Tibial nerve (tissue), 4 donors: ENCODE results near the gene UNKL. TPM values are rescaled to one million over a fixed set of nuclear protein-coding genes. Genes with fewer than 3 reads are reported as not detected.

Experiments used
- DNase-seq, 2 donors: peaks; one replicate each; pipeline ENCODE4 v3.0.0-alpha.2; 2019; ENCODE audit warnings: low spot score in 2 of 2
- H3K27ac ChIP-seq, 4 donors: fragments of 200-600 bp; sonication (generic) in 3 of 4; one replicate each; pipeline ENCODE4 v1.5.1; 2017 to 2019; ENCODE audit warnings: mild to moderate bottlenecking in 1 of 4
- H3K27me3 ChIP-seq, 2 donors: fragments of 200-600 bp; sonication (generic) in 1 of 2; one replicate each; pipeline versions ENCODE4 v1.5.1 to v1.6.0; 2017 to 2019
- H3K36me3 ChIP-seq, 3 donors: fragments of 200-600 bp; sonication (generic); one replicate each; pipeline ENCODE4 v1.5.1; 2018 to 2019
- H3K4me1 ChIP-seq, 4 donors: fragments of 200-600 bp; sonication (generic) in 3 of 4; one replicate each; pipeline ENCODE4 v1.5.1; 2017 to 2019
- H3K4me3 ChIP-seq, 4 donors: fragments of 200-600 bp; sonication (generic) in 3 of 4; one replicate each; pipeline ENCODE4 v1.5.1; 2017 to 2019; ENCODE audit warnings: mild to moderate bottlenecking in 1 of 4, moderate library complexity in 1 of 4
- H3K9me3 ChIP-seq, 4 donors: fragments of 200-600 bp; sonication (generic) in 3 of 4; one replicate each; pipeline ENCODE4 v1.5.1; 2017 to 2019
- EP300 ChIP-seq, 2 donors: sonication (generic); formaldehyde crosslinking; IDR thresholded peaks; one replicate each; pipeline ENCODE4 v1.6.1; 2017; ENCODE audit warnings: antibody characterized with exemption in 2 of 2, mild to moderate bottlenecking in 1 of 2
- POLR2A ChIP-seq, 2 donors: fragments of 450-650 bp; IDR thresholded peaks; one replicate each; pipeline ENCODE4 v1.6.1; 2017; ENCODE audit warnings: antibody characterized with exemption in 2 of 2, mild to moderate bottlenecking in 2 of 2, moderate library complexity in 2 of 2
- WGBS, 2 donors: methylation state at CpG; one replicate each; pipeline ENCODE4 v1.1.5; 2018; 5-methylcytosine and 5-hydroxymethylcytosine counted together
- total RNA-seq, 4 donors: library from RNA; depleted of rRNA; stranded (reverse); fragments of >200 nt; gene quantifications; one replicate each; pipeline ENCODE4 v1.1.0, GENCODE V29; 2016
- TF ChIP-seq, protein P1 (sequence below), 5 experiments: fragments of 200-600 bp in 3 of 5; fragments of 450-650 bp in 2 of 5; sonication (generic) in 3 of 5; IDR thresholded peaks; one replicate each; pipeline ENCODE4 v1.5.1; 2016 to 2019; ENCODE audit warnings: antibody characterized with exemption in 5 of 5, mild to moderate bottlenecking in 3 of 5, moderate library complexity in 2 of 5

UNKL gene
- total RNA-seq, 4 donors from 2014 or later = 34.3 to 70.5 (median 45.0) TPM

DNA sequence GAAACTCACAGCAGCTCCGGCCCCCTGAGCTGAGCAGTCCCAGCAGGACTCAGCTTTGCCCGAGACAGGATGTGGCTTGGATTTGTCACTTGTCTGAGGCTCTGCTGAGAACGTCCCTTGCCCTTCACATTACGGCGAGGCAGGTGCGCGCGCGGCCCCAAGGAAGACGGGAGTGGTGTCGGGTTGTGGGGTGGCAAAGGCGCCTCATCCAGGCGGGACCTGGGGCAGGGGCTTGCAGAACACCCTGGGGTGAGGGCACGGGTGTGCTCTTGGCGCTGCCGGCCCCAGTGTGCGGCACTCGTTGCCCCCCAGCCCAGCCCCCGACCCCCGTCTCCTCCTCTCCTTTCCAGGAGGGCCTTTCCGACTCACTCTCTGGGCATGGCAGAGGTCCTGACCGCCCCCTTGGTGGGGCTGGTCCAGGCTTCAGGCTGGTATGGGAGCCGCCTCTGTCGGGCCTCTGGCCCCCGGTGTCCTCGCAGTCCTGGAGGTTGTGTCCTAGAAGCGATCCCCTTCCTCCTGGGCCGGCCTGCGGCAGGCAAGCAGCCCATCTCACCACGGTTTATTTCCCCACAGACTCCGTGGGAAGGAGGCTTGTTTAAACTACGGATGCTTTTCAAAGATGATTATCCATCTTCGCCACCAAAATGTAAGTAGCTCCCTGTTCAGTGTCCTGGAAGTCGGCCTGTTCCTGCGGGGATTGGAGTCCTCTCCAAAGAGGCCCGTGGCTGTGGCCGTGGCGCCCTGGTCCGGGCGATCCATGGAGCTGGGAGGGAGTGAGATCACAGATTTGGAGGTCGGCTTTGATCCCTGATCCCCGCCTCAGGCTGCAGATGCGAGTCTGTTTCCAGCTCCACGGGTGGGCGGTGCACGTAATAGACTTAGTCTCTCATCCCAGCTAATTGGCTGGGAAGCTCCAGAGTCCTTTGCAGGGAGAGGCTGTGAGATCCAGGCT lies 99.1 kb downstream of the UNKL start:
- H3K27me3 ChIP-seq = no peaks in the 10 kb centered on the region
- DNase-seq = no peak
- peaks cover 5 to 49% (median 27%) of the 10 kb centered on the region in 4 donors for H3K4me1 ChIP-seq
- H3K27ac ChIP-seq = no peak overlapping the region
- H3K9me3 ChIP-seq = no peaks in the 10 kb centered on the region
- TF ChIP-seq, protein P1, sequence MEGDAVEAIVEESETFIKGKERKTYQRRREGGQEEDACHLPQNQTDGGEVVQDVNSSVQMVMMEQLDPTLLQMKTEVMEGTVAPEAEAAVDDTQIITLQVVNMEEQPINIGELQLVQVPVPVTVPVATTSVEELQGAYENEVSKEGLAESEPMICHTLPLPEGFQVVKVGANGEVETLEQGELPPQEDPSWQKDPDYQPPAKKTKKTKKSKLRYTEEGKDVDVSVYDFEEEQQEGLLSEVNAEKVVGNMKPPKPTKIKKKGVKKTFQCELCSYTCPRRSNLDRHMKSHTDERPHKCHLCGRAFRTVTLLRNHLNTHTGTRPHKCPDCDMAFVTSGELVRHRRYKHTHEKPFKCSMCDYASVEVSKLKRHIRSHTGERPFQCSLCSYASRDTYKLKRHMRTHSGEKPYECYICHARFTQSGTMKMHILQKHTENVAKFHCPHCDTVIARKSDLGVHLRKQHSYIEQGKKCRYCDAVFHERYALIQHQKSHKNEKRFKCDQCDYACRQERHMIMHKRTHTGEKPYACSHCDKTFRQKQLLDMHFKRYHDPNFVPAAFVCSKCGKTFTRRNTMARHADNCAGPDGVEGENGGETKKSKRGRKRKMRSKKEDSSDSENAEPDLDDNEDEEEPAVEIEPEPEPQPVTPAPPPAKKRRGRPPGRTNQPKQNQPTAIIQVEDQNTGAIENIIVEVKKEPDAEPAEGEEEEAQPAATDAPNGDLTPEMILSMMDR (IDR thresholded peaks at IDR 0.05) = no peak
- TF ChIP-seq POLR2A (IDR thresholded peaks at IDR 0.05) (no peak), EP300 (IDR thresholded peaks at IDR 0.05) (no peak)
- WGBS, 2 donors = 81 to 82% methylated on average over 38 to 44 of the region's 46 CpGs
- peaks cover 0 to 71% (median 41%) of the 10 kb centered on the region in 3 donors for H3K36me3 ChIP-seq
- H3K4me3 ChIP-seq = no peak overlapping the region

DNA sequence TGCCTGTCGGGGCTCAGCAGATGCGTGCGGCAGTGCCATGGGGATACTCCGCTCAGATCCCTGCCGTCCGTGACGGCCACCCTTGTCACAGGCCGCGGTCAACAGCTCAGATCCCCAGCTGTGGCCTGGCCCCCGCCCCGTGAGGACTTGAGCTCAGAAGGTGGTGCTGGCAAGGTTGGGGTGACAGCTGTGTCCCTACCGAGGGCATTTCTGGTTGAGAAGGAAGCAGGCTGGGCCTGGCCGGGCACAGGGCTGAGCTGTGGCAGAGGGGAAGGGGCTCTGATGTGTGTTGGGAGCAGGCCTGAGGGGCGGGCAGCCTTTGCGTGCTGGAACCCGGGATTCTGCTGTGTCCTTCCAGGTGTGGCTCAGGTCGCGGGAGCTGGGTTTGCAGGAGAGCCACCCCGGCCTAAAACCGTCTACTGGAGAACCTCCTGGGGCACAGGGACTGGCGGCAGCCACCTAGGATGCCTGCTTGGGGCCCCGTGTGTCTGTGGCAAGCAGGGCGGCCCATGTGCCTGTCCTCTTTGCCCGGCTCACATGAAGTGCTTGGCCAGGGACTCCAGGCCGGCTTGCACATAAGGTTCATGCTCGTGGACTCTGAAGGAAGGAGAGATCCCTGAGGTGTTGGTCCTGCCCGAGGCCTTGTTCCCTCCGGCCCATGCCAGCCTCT lies 100.0 kb downstream of the UNKL start:
- Histone ChIP-seq H3K4me1 (peaks cover 5 to 50% (median 27%) of the 10 kb centered on the region in 4 donors), H3K36me3 (peaks cover 0 to 63% (median 32%) of the 10 kb centered on the region in 3 donors), H3K4me3 (no peak overlapping the region), H3K27ac (no peak overlapping the region), H3K27me3 (no peaks in the 10 kb centered on the region), H3K9me3 (no peaks in the 10 kb centered on the region)
- no peak for TF ChIP-seq POLR2A (IDR thresholded peaks at IDR 0.05)
- no peak for TF ChIP-seq EP300 (IDR thresholded peaks at IDR 0.05)
- TF ChIP-seq, protein P1 (IDR thresholded peaks at IDR 0.05) = no peak
- 85 to 86% methylated on average over 20 to 24 of the region's 28 CpGs for WGBS, 2 donors
- DNase-seq = no peak

DNA sequence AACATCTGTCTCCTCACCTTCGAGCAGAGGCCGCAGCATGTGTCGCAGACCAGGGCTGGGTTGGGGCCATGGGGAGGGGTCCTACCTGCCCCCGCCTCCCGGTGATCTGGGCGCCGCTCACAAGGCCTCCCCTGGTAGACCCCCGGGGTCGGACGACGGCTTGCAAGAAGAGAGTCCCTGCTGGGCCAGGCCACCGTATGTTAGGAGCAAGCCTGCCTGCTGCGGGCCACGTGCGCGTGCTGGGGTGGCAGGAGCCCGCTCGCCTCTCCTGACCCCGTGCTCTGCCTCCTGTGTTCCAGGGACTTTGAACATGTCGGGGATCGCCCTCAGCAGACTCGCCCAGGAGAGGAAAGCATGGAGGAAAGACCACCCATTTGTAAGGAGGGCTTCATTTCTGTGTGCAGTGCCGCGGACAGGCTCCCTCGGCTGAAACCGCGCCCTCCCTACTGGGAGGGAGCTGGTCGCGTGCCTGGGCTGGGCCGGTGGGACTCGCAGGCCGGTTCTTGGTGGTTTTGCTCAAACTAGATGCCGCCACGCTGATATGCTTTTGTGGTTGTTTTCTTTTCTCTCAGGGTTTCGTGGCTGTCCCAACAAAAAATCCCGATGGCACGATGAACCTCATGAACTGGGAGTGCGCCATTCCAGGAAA lies 100.7 kb downstream of the UNKL start:
- TF ChIP-seq EP300 (IDR thresholded peaks at IDR 0.05) = no peak
- no peak for TF ChIP-seq POLR2A (IDR thresholded peaks at IDR 0.05)
- TF ChIP-seq, protein P1 (IDR thresholded peaks at IDR 0.05) = no peak
- DNase-seq = no peak
- Histone ChIP-seq H3K36me3 (peaks cover 0 to 56% (median 25%) of the 10 kb centered on the region in 3 donors), H3K9me3 (no peaks in the 10 kb centered on the region), H3K4me3 (no peak overlapping the region), H3K4me1 (peaks cover 5 to 50% (median 27%) of the 10 kb centered on the region in 4 donors), H3K27me3 (no peaks in the 10 kb centered on the region), H3K27ac (no peak overlapping the region)
- WGBS, 2 donors = 86 to 90% methylated on average over 29 to 37 of the region's 38 CpGs

Other genes with a start within 250 kb of the UNKL start
- gene TPSG1, start 189.4 kb downstream of the UNKL start, total RNA-seq = 1 to 10 TPM in 1 of 4 donors, not detected in 3; 2.5 TPM
- 10 to 100 TPM; 14.7 to 59.0 (median 29.1) TPM for gene TPSB2, start 184.5 kb downstream of the UNKL start, total RNA-seq
- 10 to 100 TPM; 13.8 to 67.7 (median 28.5) TPM for gene TPSAB1, start 174.0 kb downstream of the UNKL start, total RNA-seq
- 10 to 100 TPM in 1 of 4 donors, 1 to 10 TPM in 2, not detected in 1; 2.7 to 14.0 (median 6.3) TPM for gene TPSD1, start 158.6 kb downstream of the UNKL start, total RNA-seq
- 100 to 1,000 TPM in 3 of 4 donors, 10 to 100 TPM in 1; 87.3 to 161 (median 111) TPM for gene UBE2I, start 105.1 kb downstream of the UNKL start, total RNA-seq
- 1 to 10 TPM in 3 of 4 donors, under 1 TPM in 1; 0.66 to 2.7 (median 2.3) TPM for gene BAIAP3, start 81.1 kb downstream of the UNKL start, total RNA-seq
- 100 to 1,000 TPM in 3 of 4 donors, 10 to 100 TPM in 1; 72.2 to 122 (median 108) TPM for gene TSR3, start 62.8 kb downstream of the UNKL start, total RNA-seq
- gene GNPTG, start 62.8 kb downstream of the UNKL start, total RNA-seq = 100 to 1,000 TPM in 1 of 4 donors, 10 to 100 TPM in 3; 51.1 to 117 (median 71.6) TPM
- 10 to 100 TPM in 3 of 4 donors, 1 to 10 TPM in 1; 8.7 to 18.6 (median 13.5) TPM for gene UQCC4, start 6.0 kb upstream of the UNKL start, total RNA-seq
- 1 to 10 TPM in 1 of 4 donors, not detected in 3; 1.1 TPM for gene PERCC1, start 16.4 kb upstream of the UNKL start, total RNA-seq
- 1 to 10 TPM in 2 of 4 donors, under 1 TPM in 1, not detected in 1; 0.44 to 3.0 (median 2.7) TPM for gene CCDC154, start 29.9 kb upstream of the UNKL start, total RNA-seq
- gene CLCN7, start 60.3 kb upstream of the UNKL start, total RNA-seq = 100 to 1,000 TPM in 2 of 4 donors, 10 to 100 TPM in 2; 38.7 to 136 (median 73.1) TPM
- not detected for gene PTX4, start 74.2 kb upstream of the UNKL start, total RNA-seq
- gene TELO2, start 78.7 kb upstream of the UNKL start, total RNA-seq = 10 to 100 TPM; 37.1 to 84.6 (median 45.3) TPM
- 10 to 100 TPM; 46.3 to 53.7 (median 48.9) TPM for gene TMEM204, start 119.0 kb upstream of the UNKL start, total RNA-seq
- gene IFT140, start 197.4 kb upstream of the UNKL start, total RNA-seq = 10 to 100 TPM; 26.8 to 49.5 (median 41.6) TPM
- gene CRAMP1, start 197.7 kb upstream of the UNKL start, total RNA-seq = 10 to 100 TPM; 11.6 to 30.6 (median 17.8) TPM